ENCODE data around the gene FAM181A.

Gene FAM181A

DNA sequence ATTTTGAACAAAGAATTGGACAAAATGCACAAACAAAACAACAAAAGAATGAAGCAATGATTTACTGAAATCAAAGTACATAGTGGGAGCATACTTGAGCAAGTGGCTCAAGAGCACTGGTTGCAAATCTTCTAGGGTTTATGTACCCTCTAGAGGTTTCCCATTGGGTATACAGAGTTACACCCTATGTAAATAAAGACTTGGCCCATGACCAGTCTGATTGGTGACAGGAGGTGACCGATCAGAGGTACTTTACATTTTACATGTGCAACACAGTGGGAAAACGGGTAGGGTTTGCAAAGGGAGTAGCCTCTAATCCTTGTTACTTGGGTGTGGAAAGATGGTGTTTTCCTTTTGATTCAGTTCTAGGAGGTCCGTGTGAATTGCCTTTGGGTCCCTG is 10.6 kb upstream of the FAM181A start:
- TF ChIP-seq, protein P1, sequence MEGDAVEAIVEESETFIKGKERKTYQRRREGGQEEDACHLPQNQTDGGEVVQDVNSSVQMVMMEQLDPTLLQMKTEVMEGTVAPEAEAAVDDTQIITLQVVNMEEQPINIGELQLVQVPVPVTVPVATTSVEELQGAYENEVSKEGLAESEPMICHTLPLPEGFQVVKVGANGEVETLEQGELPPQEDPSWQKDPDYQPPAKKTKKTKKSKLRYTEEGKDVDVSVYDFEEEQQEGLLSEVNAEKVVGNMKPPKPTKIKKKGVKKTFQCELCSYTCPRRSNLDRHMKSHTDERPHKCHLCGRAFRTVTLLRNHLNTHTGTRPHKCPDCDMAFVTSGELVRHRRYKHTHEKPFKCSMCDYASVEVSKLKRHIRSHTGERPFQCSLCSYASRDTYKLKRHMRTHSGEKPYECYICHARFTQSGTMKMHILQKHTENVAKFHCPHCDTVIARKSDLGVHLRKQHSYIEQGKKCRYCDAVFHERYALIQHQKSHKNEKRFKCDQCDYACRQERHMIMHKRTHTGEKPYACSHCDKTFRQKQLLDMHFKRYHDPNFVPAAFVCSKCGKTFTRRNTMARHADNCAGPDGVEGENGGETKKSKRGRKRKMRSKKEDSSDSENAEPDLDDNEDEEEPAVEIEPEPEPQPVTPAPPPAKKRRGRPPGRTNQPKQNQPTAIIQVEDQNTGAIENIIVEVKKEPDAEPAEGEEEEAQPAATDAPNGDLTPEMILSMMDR (IDR thresholded peaks at IDR 0.05; ENCODE audit: low read length), result no peak
- TF ChIP-seq EZH2 (IDR thresholded peaks at IDR 0.05; ENCODE audit: borderline replicate concordance, low read length), result no peak
- no peak overlapping the region for H3K4me2 ChIP-seq (ENCODE audit: low read length)
- no peak overlapping the region for H2AFZ ChIP-seq (ENCODE audit: low read length)
- H3K9me3 ChIP-seq (ENCODE audit: low read length), result no peaks in the 10 kb centered on the region
- H3F3A ChIP-seq (ENCODE audit: insufficient read depth, low read length), result no peaks in the 10 kb centered on the region
- H3K4me3 ChIP-seq (ENCODE audit: low read depth, low read length, poor library complexity, severe bottlenecking), result no peak overlapping the region
- H3K27ac ChIP-seq (ENCODE audit: low read depth, low read length, poor library complexity, severe bottlenecking), result no peak overlapping the region
- H4K20me1 ChIP-seq (ENCODE audit: insufficient read depth, low read length), result no peaks in the 10 kb centered on the region
- H3K4me1 ChIP-seq (ENCODE audit: insufficient read depth, low read length, severe bottlenecking), result no peaks in the 10 kb centered on the region
- peaks cover 10% of the 10 kb centered on the region; the same call in 1 of the 2 replicates for H3K27me3 ChIP-seq (ENCODE audit: insufficient read depth, low read length)
- no peaks in the 10 kb centered on the region for H3K79me2 ChIP-seq (ENCODE audit: insufficient read depth, low read length)
- H3K9ac ChIP-seq (ENCODE audit: low read length), result no peak overlapping the region
- no peaks in the 10 kb centered on the region for H3K9me2 ChIP-seq (ENCODE audit: low read depth, low read length)
- no peaks in the 10 kb centered on the region; the same call in 1 of the 2 replicates for H3K36me3 ChIP-seq (ENCODE audit: insufficient read depth, low read length)

DNA sequence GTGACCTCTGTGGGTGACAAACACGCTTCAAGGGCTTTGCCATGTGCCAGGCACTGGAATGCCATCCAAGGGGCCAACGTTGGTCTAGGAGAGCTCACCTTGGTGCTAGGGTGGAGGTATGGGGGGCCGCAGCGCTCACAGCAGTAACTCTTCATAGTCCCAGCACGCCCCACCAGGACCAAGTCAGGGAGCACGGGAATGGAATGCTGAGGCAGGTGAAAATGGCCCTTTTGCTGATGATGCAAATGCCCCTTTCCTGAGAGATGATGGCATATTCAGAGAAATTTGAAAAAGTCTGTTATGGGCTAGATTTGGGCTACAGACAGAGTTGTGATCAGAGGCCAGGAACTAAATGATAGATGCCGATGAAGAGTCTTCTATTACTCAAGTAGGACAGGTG is 10.0 kb upstream of the FAM181A start:
- Histone ChIP-seq H3K9me2 (ENCODE audit: low read depth, low read length) (no peaks in the 10 kb centered on the region), H3K9ac (ENCODE audit: low read length) (no peak overlapping the region), H4K20me1 (ENCODE audit: insufficient read depth, low read length) (no peaks in the 10 kb centered on the region), H3K4me3 (ENCODE audit: low read depth, low read length, poor library complexity, severe bottlenecking) (no peak overlapping the region), H3K79me2 (ENCODE audit: insufficient read depth, low read length) (no peaks in the 10 kb centered on the region), H3F3A (ENCODE audit: insufficient read depth, low read length) (no peaks in the 10 kb centered on the region), H3K4me2 (ENCODE audit: low read length) (no peak overlapping the region), H3K4me1 (ENCODE audit: insufficient read depth, low read length, severe bottlenecking) (no peaks in the 10 kb centered on the region), H2AFZ (ENCODE audit: low read length) (no peak overlapping the region), H3K9me3 (ENCODE audit: low read length) (no peaks in the 10 kb centered on the region), H3K27me3 (ENCODE audit: insufficient read depth, low read length) (peaks cover 10% of the 10 kb centered on the region; the same call in 1 of the 2 replicates), H3K27ac (ENCODE audit: low read depth, low read length, poor library complexity, severe bottlenecking) (no peak overlapping the region), H3K36me3 (ENCODE audit: insufficient read depth, low read length) (no peaks in the 10 kb centered on the region; the same call in 1 of the 2 replicates)
- no peak for TF ChIP-seq EZH2 (IDR thresholded peaks at IDR 0.05; ENCODE audit: borderline replicate concordance, low read length)
- TF ChIP-seq, protein P1 (IDR thresholded peaks at IDR 0.05; ENCODE audit: low read length), result no peak

DNA sequence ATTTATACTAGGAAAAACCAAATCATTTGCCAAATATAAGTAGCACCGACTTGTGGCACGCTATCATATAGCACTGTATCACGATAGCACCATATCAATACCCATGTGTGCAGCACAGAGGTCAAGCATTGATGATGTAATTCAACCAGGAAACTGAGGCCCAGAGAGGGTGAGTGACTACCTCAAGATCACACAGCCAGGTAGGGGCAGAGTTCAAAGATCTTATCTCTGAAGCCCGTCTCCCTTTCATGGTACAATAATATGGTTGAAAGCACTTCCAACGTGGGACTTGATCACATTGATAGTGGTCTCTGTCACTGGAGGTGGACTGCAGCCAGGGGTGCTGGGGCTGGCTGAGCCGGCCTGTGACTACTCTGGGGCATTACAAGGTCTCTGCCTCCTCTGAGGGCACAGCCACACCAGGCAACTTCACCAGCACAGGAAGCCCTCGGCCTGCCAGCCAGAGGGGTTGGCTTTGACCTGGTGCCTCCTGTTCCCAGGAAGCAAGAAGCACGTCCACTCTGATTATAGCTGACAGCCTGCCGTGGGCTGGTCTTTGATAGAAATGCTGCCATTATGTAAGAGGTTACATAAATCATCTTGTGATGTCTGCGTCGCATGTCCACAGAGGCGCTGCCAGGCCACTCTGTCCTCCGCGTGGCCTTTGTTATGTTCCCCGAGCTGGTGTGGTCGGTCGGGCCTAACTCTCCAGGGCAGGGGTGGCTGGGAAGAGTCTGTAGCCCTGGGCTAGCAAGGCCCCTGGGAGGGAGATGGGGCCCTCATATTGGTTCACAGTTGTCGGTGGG is 5.9 kb upstream of the FAM181A start:
- Histone ChIP-seq H3K9me3 (ENCODE audit: low read length) (no peaks in the 10 kb centered on the region), H3K4me1 (ENCODE audit: insufficient read depth, low read length, severe bottlenecking) (no peaks in the 10 kb centered on the region), H3K4me2 (ENCODE audit: low read length) (no peak overlapping the region), H3K9ac (ENCODE audit: low read length) (no peak overlapping the region), H2AFZ (ENCODE audit: low read length) (no peak overlapping the region), H3K9me2 (ENCODE audit: low read depth, low read length) (no peaks in the 10 kb centered on the region), H3K36me3 (ENCODE audit: insufficient read depth, low read length) (no peaks in the 10 kb centered on the region; the same call in 1 of the 2 replicates), H3K79me2 (ENCODE audit: insufficient read depth, low read length) (no peaks in the 10 kb centered on the region), H3K27me3 (ENCODE audit: insufficient read depth, low read length) (peaks cover 5% of the 10 kb centered on the region; the same call in 1 of the 2 replicates), H3F3A (ENCODE audit: insufficient read depth, low read length) (no peaks in the 10 kb centered on the region), H4K20me1 (ENCODE audit: insufficient read depth, low read length) (no peaks in the 10 kb centered on the region), H3K27ac (ENCODE audit: low read depth, low read length, poor library complexity, severe bottlenecking) (no peak overlapping the region), H3K4me3 (ENCODE audit: low read depth, low read length, poor library complexity, severe bottlenecking) (no peak overlapping the region)
- TF ChIP-seq EZH2 (IDR thresholded peaks at IDR 0.05; ENCODE audit: borderline replicate concordance, low read length), result no peak
- TF ChIP-seq, protein P1 (IDR thresholded peaks at IDR 0.05; ENCODE audit: low read length), result no peak

Data from OCI-LY1 (cell line).